Measurements from ENCODE around the gene CAMTA1. TPM values are rescaled to one million over a fixed set of nuclear protein-coding genes. Genes with fewer than 3 reads are reported as not detected.

CAMTA1 gene
- total RNA-seq, 2 donors from 2014 or later = 100 to 102 TPM

DNA sequence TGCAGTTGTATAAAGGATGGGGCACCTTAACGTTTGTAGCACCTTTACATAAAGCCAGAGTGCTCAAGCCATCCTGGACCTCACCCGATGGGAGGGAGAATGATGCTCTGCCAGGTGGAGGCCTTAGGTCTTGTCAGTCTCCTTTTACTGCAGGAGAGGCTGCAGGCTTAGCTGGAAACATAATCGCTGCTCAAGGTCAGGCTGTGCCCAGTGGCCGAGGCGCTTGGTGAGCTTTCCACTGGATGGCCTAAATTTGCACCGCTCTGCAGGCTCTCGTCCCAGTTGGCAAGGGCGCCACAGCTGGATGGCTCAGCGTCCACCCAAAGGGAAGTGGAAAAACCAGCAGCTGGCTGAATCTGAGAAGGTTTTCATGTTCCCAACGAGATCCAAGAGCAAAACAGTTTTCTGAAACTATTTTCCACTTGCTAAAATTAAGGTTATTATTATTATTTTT is 438.9 kb downstream of the CAMTA1 start:
- H3K4me1 ChIP-seq (replicated peaks) = no peaks in the 10 kb centered on the region
- no peak for DNase-seq (ENCODE audit: low spot score)
- H3K27ac ChIP-seq = no peak overlapping the region
- TF ChIP-seq, protein P1, sequence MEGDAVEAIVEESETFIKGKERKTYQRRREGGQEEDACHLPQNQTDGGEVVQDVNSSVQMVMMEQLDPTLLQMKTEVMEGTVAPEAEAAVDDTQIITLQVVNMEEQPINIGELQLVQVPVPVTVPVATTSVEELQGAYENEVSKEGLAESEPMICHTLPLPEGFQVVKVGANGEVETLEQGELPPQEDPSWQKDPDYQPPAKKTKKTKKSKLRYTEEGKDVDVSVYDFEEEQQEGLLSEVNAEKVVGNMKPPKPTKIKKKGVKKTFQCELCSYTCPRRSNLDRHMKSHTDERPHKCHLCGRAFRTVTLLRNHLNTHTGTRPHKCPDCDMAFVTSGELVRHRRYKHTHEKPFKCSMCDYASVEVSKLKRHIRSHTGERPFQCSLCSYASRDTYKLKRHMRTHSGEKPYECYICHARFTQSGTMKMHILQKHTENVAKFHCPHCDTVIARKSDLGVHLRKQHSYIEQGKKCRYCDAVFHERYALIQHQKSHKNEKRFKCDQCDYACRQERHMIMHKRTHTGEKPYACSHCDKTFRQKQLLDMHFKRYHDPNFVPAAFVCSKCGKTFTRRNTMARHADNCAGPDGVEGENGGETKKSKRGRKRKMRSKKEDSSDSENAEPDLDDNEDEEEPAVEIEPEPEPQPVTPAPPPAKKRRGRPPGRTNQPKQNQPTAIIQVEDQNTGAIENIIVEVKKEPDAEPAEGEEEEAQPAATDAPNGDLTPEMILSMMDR (IDR thresholded peaks at IDR 0.05) = no peak
- TF ChIP-seq POLR2A (IDR thresholded peaks at IDR 0.05) = no peak
- no peak for TF ChIP-seq POLR2AphosphoS5 (IDR thresholded peaks at IDR 0.05)
- H3K4me3 ChIP-seq = no peak overlapping the region
- H3K9me3 ChIP-seq = no peaks in the 10 kb centered on the region
- H3K36me3 ChIP-seq = no peaks in the 10 kb centered on the region
- 69% methylated on average over 10 of the region's 10 CpGs for WGBS
- intact Hi-C loops (cut with DNase I) = loop anchor here (10.0 kb wide), 1 partner anchor 421 kb away; no protein-coding TSS in a partner anchor
- H3K27me3 ChIP-seq (replicated peaks; ENCODE audit: insufficient read depth) = no peaks in the 10 kb centered on the region

DNA sequence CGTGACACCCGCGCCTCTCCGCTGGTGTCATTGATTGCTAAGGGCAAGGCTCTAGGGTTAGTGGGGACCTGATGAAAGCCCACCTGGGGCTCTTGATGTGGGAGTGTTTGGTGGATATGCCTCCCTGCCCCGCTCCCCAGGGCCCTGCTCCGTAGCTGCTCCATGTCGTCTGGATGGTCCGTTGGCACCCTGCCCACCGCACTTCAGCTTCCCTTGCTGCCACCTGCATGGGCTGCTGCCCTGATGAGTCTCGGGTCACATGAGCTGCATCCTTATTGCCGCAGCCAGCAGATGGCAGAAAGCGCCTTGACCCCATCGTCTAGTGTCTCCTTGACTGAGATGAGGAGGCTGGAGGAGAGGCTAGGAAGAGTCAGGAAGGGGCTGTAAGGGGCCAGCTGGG is 439.4 kb downstream of the CAMTA1 start:
- Histone ChIP-seq H3K27me3 (replicated peaks; ENCODE audit: insufficient read depth) (no peaks in the 10 kb centered on the region), H3K9me3 (no peaks in the 10 kb centered on the region), H3K4me1 (replicated peaks) (no peaks in the 10 kb centered on the region), H3K4me3 (no peak overlapping the region), H3K36me3 (no peaks in the 10 kb centered on the region), H3K27ac (no peak overlapping the region)
- 74% methylated on average over 13 of the region's 13 CpGs for WGBS
- no peak for DNase-seq (ENCODE audit: low spot score)
- TF ChIP-seq, protein P1 (IDR thresholded peaks at IDR 0.05) = no peak
- no peak for TF ChIP-seq POLR2A (IDR thresholded peaks at IDR 0.05)
- intact Hi-C loops (cut with DNase I) = loop anchor here (10.0 kb wide), 1 partner anchor 420 kb away; no protein-coding TSS in a partner anchor

DNA sequence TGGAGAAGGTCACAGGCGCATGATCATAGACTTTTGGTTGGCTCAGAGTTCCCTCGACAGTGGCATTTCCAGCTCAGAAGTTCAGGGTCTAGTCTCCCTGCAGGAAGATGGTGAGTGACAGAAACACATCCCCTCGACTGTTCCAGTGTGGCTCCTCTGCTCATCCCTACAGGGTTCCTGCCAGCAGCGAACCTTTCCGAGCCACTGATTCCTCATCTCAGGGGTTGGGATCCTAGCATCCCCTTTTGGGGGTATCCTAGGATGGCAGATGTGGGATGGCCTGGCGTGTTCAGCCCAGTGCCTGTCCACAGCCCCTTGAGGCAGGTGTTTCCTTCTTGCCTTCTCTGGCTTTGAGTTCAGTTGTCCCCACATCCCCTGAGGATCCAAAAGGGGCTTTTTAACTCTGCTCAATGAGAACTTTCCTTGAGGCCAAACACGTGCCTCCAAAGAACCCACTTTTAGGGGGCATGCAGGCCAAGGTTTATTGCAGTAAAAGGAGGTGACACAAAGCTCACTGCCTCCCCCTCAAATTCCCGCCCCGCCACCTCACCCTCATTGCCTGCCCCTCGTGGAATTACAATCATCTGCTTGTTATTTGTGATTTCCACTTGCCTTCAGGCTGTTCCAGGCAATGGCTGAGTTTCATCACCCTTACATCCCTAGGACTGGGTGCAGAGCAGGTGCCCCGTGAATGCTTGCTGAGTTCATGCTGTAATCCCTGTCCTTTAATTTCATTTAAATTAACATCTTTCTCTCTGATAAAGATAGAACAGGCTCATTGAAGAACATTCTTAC is 440.7 kb downstream of the CAMTA1 start:
- no peaks in the 10 kb centered on the region for H3K9me3 ChIP-seq
- TF ChIP-seq, protein P1 (IDR thresholded peaks at IDR 0.05) = no peak
- TF ChIP-seq POLR2AphosphoS5 (IDR thresholded peaks at IDR 0.05) (no peak), POLR2A (IDR thresholded peaks at IDR 0.05) (no peak)
- intact Hi-C loops (cut with DNase I) = loop anchor here (10.0 kb wide), 1 partner anchor 419 kb away; no protein-coding TSS in a partner anchor
- no peaks in the 10 kb centered on the region for H3K4me1 ChIP-seq (replicated peaks)
- H3K27ac ChIP-seq = no peak overlapping the region
- DNase-seq (ENCODE audit: low spot score) = no peak
- no peak overlapping the region for H3K4me3 ChIP-seq
- no peaks in the 10 kb centered on the region for H3K36me3 ChIP-seq
- no peaks in the 10 kb centered on the region for H3K27me3 ChIP-seq (replicated peaks; ENCODE audit: insufficient read depth)
- WGBS = 80% methylated on average over 11 of the region's 11 CpGs

DNA sequence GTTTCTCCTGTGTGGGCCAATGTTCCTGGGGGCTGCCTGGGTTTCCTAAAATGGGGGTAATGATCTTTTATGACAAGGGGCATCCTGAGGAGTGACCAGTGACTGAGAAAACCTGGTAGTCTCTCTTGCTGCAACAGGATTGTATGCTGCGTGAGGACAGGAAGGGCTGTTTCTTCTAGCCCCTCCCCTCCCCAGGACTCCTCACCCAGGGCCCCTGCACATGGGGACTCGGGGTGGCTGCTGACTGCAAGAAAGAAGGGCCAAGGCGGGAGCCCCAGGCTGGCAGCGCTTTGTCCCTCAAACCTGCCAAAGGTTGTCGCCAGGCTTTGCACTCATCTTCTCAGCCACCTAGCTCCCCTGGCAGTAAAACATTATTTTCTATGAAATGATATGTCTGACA is 442.4 kb downstream of the CAMTA1 start:
- intact Hi-C loops (cut with DNase I) = loop anchor here (10.0 kb wide), 1 partner anchor 417 kb away; no protein-coding TSS in a partner anchor
- no peak for TF ChIP-seq POLR2A (IDR thresholded peaks at IDR 0.05)
- TF ChIP-seq POLR2AphosphoS5 (IDR thresholded peaks at IDR 0.05) = no peak
- no peak for DNase-seq (ENCODE audit: low spot score)
- Histone ChIP-seq H3K27me3 (replicated peaks; ENCODE audit: insufficient read depth) (no peaks in the 10 kb centered on the region), H3K36me3 (no peaks in the 10 kb centered on the region), H3K27ac (no peak overlapping the region), H3K4me1 (replicated peaks) (no peaks in the 10 kb centered on the region), H3K9me3 (no peaks in the 10 kb centered on the region), H3K4me3 (no peak overlapping the region)
- 88% methylated on average over 5 of the region's 5 CpGs for WGBS

DNA sequence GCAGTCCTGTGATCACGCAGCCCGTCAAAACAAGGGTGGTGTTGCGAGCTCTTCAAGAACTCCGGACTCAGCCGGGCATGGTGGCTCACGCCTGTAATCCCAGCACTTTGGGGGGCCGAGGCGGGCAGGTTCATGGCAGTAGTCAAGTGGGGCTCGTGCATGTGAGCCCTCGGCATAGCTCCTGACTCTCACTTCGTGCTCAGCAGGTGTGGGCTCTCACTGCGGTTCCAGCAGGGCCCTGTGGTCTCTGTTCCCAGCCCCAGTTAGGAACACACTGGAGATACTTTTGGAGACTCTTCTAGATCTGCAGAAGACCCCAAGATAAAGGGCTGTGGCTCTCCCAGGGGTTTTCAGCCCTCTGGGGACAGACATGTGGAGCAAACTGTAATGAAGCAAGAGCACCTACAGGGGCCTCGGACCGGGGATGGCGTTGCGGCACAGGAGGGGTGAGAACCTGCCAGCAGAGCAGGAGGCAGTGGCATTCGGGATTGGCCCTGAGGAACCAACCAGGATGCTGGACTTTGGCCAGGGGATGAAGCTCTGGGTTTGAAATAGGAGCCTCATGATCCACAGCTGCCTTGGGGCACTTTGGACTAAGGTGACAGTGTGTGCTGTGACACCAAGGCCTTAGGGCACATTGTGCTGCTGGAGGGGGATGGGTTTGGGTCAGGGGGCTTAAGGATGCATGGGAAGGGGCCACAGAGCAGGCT is 443.2 kb downstream of the CAMTA1 start:
- Histone ChIP-seq H3K9me3 (no peaks in the 10 kb centered on the region), H3K36me3 (no peaks in the 10 kb centered on the region), H3K27ac (no peak overlapping the region), H3K4me3 (no peak overlapping the region), H3K4me1 (replicated peaks) (no peaks in the 10 kb centered on the region), H3K27me3 (replicated peaks; ENCODE audit: insufficient read depth) (no peaks in the 10 kb centered on the region)
- intact Hi-C loops (cut with DNase I) = loop anchor here (10.0 kb wide), 1 partner anchor 416 kb away; no protein-coding TSS in a partner anchor
- WGBS = 85% methylated on average over 17 of the region's 17 CpGs
- TF ChIP-seq, protein P1 (IDR thresholded peaks at IDR 0.05) = no peak
- no peak for DNase-seq (ENCODE audit: low spot score)

Measured in prostate gland (tissue), 2 donors.